GM21515 (cell line): ENCODE data around the gene CEP57L1.
A peak's percentile ranks its signal among the peaks of the same experiment; 100 is the strongest.
"Not testable (repeated sequence)": the region's sequence is repeated elsewhere in the genome, so short reads cannot be mapped to it uniquely, and the experiment has no call there.

Experiments used
- ATAC-seq: cut with Tn5 transposase; IDR thresholded peaks from one replicate; pipeline ENCODE4 v1.9.1; 2021; ENCODE audit not compliant: unreplicated experiment

The CEP57L1 gene

DNA sequence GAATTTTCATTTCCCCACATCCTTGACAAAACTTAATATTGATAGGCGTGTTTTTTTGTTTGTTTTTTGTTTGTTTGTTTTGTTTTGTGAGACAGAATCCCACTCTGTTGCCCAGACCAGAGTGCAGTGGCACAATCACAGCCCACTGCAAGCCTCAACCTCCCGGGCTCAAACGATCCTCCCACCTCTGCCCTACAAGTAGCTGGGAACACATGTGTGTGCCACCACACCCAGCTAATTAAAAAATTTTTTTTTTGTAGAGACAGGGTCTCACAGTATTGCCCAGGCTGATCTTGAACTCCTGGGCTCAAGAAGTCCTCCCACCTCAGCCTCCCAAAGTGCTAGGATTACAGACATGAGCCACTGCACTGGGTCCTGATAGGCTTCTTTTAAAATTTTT is 9.2 kb downstream of the CEP57L1 start:
- ATAC-seq: no peak

DNA sequence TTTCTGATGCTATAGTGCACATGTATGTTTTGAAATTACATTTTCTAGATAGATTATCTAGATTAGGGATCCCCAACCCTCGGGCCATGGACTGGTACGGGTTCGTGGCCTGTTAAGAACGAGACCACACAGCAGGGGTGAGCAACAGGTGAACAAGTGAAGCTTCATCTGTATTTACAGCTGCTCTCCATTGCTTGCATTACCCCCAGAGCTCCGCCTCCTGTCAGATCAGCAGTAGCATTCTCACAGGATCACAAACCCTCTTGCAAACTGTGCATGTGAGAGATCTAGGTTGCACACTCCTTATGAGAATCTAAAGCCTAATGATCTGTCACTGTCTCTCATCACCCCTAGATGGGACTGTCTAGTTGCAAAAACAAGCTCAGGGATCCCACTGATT is 10.4 kb downstream of the CEP57L1 start:
- ATAC-seq: no peak

- not testable (repeated sequence) for ATAC-seq
Measured at GRCh38 chr6:109109663-109110062, 14.4 kb downstream of the CEP57L1 start.

GRCh38 chr6:109112663-109113062 is 17.4 kb downstream of the CEP57L1 start:
- ATAC-seq: not testable (repeated sequence)

DNA sequence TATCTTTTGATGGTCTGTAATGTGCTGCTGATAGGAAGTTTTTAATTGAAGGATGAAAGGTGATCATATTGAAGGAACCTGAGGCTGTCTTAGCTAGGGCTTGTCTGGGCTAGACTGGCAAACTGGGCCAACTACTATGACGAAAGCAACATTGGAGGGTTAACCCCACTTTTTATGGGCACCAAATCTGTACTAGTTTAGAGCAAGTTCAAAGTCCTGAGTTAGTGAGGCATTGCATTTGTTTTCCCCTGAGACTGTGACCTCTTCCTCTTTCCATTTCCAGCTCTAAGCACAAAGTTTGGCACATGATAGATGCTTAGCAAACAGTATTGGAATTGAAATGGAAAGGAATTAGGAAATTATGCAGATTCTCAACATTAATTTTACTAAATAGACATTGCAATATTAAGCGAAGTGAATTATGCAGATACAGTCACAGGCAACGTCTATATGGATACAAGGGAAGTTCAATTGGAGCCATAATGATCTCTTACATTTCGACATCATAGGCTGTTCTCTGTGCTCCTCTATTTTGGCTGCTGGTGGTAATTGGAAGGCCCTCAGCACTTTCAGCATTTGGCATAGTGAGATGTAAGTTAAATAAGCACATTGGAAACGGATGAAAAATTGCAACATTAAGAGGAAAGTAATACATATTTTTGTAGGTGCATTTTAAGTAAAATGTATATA is 22.2 kb downstream of the CEP57L1 start:
- peak; percentile 61 for ATAC-seq

DNA sequence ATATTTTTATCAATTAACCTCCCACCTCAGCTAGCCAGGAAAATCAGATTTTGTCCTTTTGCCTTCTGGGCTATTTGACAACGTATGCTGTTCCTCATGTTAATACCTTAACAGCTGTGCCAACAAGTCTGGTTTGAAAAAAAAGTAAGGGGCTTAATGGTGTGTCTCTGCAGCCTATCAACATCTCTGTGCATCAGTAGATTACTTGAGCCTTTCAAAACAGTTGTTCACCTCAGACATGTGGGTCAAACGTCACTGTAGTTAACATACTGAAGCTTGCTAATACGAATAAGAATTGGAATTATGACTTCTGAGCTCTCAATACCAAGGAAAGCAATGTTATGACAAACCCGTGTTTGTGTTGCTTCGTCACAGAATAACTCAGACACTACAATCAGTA is 23.0 kb downstream of the CEP57L1 start:
- ATAC-seq: no peak

DNA sequence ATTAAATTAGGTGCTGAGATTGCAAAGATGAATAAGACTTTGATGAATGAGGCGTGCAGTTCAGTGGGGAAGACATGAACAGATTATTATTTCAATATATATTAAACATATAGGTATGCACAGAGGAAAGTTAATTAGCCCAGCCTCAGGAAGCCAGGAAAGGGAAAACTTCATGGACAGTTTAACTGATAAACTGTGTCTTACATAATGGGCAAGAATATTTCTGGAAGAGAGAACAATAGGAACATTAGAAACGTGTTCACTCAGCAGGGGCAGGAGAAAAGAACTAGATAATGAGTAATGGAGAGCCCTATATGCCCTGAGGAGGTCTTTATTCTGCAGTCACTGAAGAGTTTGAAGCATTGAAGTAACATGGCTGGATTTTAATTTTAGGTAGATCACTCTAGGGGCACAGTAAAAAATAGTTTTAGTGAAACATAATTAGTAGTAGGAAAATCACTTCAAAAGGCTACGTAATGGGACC is 23.6 kb downstream of the CEP57L1 start:
- no peak for ATAC-seq

DNA sequence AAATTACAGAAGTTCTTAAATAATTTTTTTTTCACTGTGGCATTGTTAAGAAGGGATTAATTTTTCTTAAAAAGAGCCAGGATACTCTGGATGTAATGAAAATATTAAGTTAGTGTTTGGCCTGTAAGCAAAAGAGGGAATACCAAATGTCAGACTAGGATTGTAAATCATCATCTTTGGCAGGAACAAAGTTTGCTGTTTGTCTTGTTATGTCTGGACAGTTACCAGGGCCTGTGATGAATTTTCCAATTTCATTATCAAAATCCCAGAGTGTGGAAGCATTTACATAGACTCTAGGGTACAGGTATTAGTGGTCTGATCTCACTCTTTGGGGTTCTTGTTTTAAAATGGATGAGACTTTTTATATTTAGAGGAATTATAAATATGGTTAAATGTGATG is 26.1 kb downstream of the CEP57L1 start:
- no peak for ATAC-seq

DNA sequence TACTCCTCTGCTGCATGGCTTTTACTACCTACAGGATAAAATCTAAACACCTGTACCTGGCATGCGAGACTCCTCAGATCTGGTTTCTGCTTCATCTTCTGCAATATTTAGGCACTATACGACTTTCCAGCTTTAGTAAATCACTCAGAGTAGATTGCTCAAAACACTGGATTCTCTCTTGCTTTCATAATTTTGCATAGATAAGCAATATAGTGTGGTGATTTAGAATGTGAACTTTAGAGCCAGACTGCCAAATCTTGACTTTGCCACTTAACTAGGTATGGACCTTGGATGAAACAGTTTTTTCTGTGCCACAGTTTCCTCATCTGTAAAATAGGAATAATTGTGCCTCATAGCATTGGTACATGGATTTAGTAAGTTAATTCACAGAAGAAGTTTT is 28.9 kb downstream of the CEP57L1 start:
- no peak for ATAC-seq

GRCh38 chr6:109125504-109125903 is 30.2 kb downstream of the CEP57L1 start:
- ATAC-seq: no peak

DNA sequence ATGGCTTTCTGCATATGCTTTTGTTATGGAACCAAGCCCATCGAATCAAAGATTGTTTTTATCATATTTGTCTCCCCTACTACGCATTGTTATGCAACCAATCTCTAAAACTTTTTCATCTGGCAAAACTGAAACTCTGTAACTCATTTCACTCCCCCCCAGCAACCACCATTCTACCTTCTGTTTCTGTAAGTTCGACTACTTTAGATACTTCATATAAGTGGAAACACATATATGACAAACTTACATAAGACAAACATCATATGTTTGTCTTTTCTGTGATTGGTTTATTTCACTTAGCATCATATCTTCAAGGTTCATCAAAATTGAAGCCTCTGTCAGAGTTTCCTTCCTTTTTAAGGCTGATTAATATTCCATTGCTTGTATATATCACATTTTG is 34.8 kb downstream of the CEP57L1 start:
- ATAC-seq: no peak

- not testable (repeated sequence) for ATAC-seq
Measured at GRCh38 chr6:109135600-109135999, 40.3 kb downstream of the CEP57L1 start.

GRCh38 chr6:109136039-109136438 is 40.7 kb downstream of the CEP57L1 start:
- ATAC-seq: not testable (repeated sequence)

GRCh38 chr6:109136530-109136929 is 41.2 kb downstream of the CEP57L1 start:
- not testable (repeated sequence) for ATAC-seq

- no peak for ATAC-seq
Measured at GRCh38 chr6:109139109-109139508, 43.8 kb downstream of the CEP57L1 start.

DNA sequence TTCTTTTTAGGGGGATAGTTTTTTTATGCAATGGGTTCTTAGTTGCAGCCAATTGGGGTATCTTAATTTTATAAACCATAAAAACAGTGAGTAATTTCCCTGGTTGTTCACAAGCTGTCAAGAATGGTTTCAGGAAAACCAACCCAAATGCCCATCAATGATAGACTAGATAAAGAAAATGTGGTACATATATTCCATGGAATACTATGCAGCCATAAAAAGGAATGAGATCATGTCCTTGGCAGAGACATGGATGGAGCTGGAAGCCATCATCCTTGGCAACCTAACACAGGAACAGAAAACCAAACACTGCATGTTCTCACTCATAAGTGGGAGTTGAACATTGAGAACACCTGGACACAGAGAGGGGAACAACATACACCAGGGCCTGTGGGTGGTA is 46.8 kb downstream of the CEP57L1 start:
- ATAC-seq: not testable (repeated sequence)

DNA sequence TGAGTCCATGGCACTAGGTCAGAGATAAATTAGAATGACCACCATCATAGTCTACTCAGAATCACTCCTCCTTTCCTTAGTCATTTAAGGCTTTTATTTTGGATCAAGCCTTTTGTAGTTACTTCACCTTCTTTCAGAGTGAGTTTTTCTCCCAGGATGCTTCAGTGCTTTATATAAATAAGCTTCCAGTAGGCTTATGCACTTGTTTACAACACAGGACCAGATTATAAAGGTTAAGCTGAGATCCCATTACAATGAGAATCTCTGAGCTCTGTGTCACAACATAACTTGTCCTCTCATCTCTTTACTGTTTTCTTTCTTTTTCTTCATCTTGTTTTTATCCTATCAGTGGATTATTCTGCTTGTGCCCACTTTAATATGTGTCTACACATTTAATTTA is 47.9 kb downstream of the CEP57L1 start:
- ATAC-seq: no peak

GRCh38 chr6:109148251-109148650 is 52.9 kb downstream of the CEP57L1 start:
- not testable (repeated sequence) for ATAC-seq

- ATAC-seq: not testable (repeated sequence)
Measured at GRCh38 chr6:109148716-109149115, 53.4 kb downstream of the CEP57L1 start.

GRCh38 chr6:109153752-109154151 is 58.4 kb downstream of the CEP57L1 start:
- no peak for ATAC-seq

GRCh38 chr6:109164331-109164730 is 69.0 kb downstream of the CEP57L1 start:
- ATAC-seq: no peak

DNA sequence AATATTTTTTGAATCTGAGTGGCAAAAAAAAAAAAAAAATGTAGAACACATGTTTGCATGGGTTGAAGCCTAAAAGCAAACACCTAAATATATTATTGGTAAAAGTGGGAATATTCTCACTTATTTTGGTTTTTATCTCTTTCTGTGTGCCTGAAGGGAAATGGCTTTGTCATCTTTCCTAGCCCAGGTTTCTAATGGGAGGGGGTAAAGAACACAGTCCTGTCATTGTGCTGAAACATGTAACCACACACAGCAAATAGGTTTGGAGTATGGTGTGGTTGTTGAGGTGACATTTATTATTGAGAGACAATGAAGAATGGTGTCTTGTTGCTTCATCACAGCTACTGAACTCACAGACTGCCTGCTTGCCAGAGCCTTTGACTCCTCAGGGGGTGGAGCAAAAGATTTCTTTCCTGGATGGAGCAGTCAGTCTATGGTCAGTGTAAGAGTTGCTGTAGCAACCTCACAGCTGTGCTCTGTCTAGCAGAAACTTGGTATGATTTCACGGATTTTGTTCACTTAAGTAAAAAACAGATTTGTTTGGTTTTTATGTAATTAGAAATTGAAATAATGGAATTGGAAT is 70.2 kb downstream of the CEP57L1 start:
- ATAC-seq: no peak

DNA sequence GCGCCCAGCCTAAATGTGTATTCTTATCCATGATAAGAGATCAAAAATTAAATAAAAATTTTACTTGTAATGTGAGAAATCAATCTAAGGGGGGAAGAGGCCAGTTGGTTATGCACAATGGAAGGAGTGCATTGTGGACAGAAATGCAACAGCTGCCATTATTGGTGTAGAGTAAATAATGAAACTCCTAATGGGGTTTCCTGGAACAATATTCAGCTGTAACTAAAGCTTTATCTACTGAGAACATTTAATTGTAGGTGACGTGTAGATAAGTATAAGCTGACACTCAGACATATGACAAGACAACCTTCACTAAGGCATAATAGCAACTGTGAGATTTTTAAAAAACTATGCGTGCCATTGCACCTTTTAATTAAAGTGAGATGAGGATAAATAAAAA is 71.4 kb downstream of the CEP57L1 start:
- no peak for ATAC-seq
